IgD-negative memory B cell (primary cell): Measurements from ENCODE around the gene FCMR. TPM values are rescaled to one million over a fixed set of nuclear protein-coding genes. Genes with fewer than 3 reads are reported as not detected.
"Not testable (repeated sequence)": the region's sequence is repeated elsewhere in the genome, so short reads cannot be mapped to it uniquely, and the experiment has no call there.

Experiments used
- H3K27ac Mint-ChIP-seq, 3 donors: one replicate each; pipeline ENCODE4 v1.8.0; 2020 to 2022; ENCODE audit warnings: mild to moderate bottlenecking in 3 of 3, mixed read lengths in 3 of 3, moderate library complexity in 1 of 3
- H3K27me3 Mint-ChIP-seq: one replicate; pipeline ENCODE4 v1.8.0; 2021; ENCODE audit warnings: mixed read lengths
- H3K36me3 Mint-ChIP-seq: one replicate; pipeline ENCODE4 v1.8.0; 2020; ENCODE audit warnings: mild to moderate bottlenecking, mixed read lengths
- H3K4me1 Mint-ChIP-seq, 3 donors: one replicate each; pipeline ENCODE4 v1.8.0; 2020 to 2022; ENCODE audit warnings: mixed read lengths in 3 of 3, mild to moderate bottlenecking in 1 of 3
- H3K4me3 Mint-ChIP-seq, 4 donors: one replicate each; pipeline ENCODE4 v1.8.0; 2020 to 2022; ENCODE audit warnings: mild to moderate bottlenecking in 4 of 4, mixed read lengths in 4 of 4, moderate library complexity in 3 of 4
- H3K9me3 Mint-ChIP-seq, 3 donors: one replicate each; pipeline ENCODE4 v1.8.0; 2020 to 2021; ENCODE audit warnings: mixed read lengths in 3 of 3, mild to moderate bottlenecking in 1 of 3
- polyA plus RNA-seq: library from polyadenylated mRNA; unstranded; fragments of 300-500 nt; fragmentation: Illumina TruSeq; gene quantifications from one replicate; pipeline ENCODE4 v1.2.3, GENCODE V29; 2021

The FCMR gene
- polyA plus RNA-seq, 1 donor from 2014 or later, result 1,091 TPM

- Mint-ChIP-seq H3K4me1 (peaks cover 0 to 2% (median 0%) of the 10 kb centered on the region in 3 donors), H3K36me3 (no peaks in the 10 kb centered on the region), H3K9me3 (no peaks in the 10 kb centered on the region), H3K27me3 (no peaks in the 10 kb centered on the region), H3K4me3 (no peak overlapping the region), H3K27ac (no peak overlapping the region)
Measured at GRCh38 chr1:206939841-206940587, 18.3 kb upstream of the FCMR start.

GRCh38 chr1:206939131-206939530 is 17.4 kb upstream of the FCMR start:
- Mint-ChIP-seq H3K36me3 (no peaks in the 10 kb centered on the region), H3K4me1 (no peaks in the 10 kb centered on the region), H3K27me3 (no peaks in the 10 kb centered on the region), H3K27ac (no peak overlapping the region), H3K9me3 (no peaks in the 10 kb centered on the region), H3K4me3 (peak overlapping the region in 1 of 4 donors; percentile 18)

- Mint-ChIP-seq H3K36me3 (no peaks in the 10 kb centered on the region), H3K4me1 (peaks cover 11 to 12% (median 11%) of the 10 kb centered on the region in 3 donors), H3K27me3 (no peaks in the 10 kb centered on the region), H3K4me3 (no peak overlapping the region), H3K27ac (no peak overlapping the region), H3K9me3 (no peaks in the 10 kb centered on the region)
Measured at GRCh38 chr1:206937425-206937824, 15.7 kb upstream of the FCMR start.

- Mint-ChIP-seq H3K9me3 (no peaks in the 10 kb centered on the region), H3K27me3 (no peaks in the 10 kb centered on the region), H3K4me3 (no peak overlapping the region), H3K4me1 (peaks cover 28 to 30% (median 29%) of the 10 kb centered on the region in 3 donors), H3K27ac (peak overlapping the region in 1 of 3 donors; percentile 25), H3K36me3 (no peaks in the 10 kb centered on the region)
Measured at GRCh38 chr1:206935491-206936067, 13.8 kb upstream of the FCMR start.

- Mint-ChIP-seq H3K4me1 (peaks cover 40 to 44% (median 43%) of the 10 kb centered on the region in 3 donors), H3K9me3 (no peaks in the 10 kb centered on the region), H3K27ac (peak overlapping the region in 1 of 3 donors; percentile 97), H3K36me3 (no peaks in the 10 kb centered on the region), H3K27me3 (no peaks in the 10 kb centered on the region), H3K4me3 (peak overlapping the region in 1 of 4 donors; percentile 46)
Measured at GRCh38 chr1:206933333-206933945, 11.7 kb upstream of the FCMR start.

GRCh38 chr1:206932177-206932576 is 10.4 kb upstream of the FCMR start:
- Mint-ChIP-seq H3K4me1 (peaks cover 43 to 56% (median 51%) of the 10 kb centered on the region in 3 donors), H3K4me3 (peak overlapping the region in 2 of 4 donors; percentile 34 to 95), H3K27ac (peak overlapping the region; percentile 46 to 100 (median 97)), H3K36me3 (no peaks in the 10 kb centered on the region), H3K9me3 (no peaks in the 10 kb centered on the region), H3K27me3 (no peaks in the 10 kb centered on the region)

GRCh38 chr1:206931709-206932108 is 10.0 kb upstream of the FCMR start:
- Mint-ChIP-seq H3K9me3 (no peaks in the 10 kb centered on the region), H3K4me1 (peaks cover 43 to 59% (median 52%) of the 10 kb centered on the region in 3 donors), H3K36me3 (no peaks in the 10 kb centered on the region), H3K27ac (peak overlapping the region; percentile 97 to 100 (median 97)), H3K27me3 (no peaks in the 10 kb centered on the region), H3K4me3 (peak overlapping the region in 3 of 4 donors; percentile 34 to 95 (median 78))

GRCh38 chr1:206930210-206930798 is 8.6 kb upstream of the FCMR start:
- peak overlapping the region; percentile 67 to 95 (median 84) for H3K4me3 Mint-ChIP-seq
- peaks cover 43 to 67% (median 58%) of the 10 kb centered on the region in 3 donors for H3K4me1 Mint-ChIP-seq
- H3K9me3 Mint-ChIP-seq, result no peaks in the 10 kb centered on the region
- H3K27ac Mint-ChIP-seq, result peak overlapping the region; percentile 97 to 100 (median 97)
- H3K36me3 Mint-ChIP-seq, result no peaks in the 10 kb centered on the region
- no peaks in the 10 kb centered on the region for H3K27me3 Mint-ChIP-seq

- Mint-ChIP-seq H3K36me3 (no peaks in the 10 kb centered on the region), H3K9me3 (no peaks in the 10 kb centered on the region), H3K27ac (peak overlapping the region; percentile 97 to 100 (median 97)), H3K4me1 (peaks cover 43 to 67% (median 58%) of the 10 kb centered on the region in 3 donors), H3K4me3 (peak overlapping the region in 3 of 4 donors; percentile 78 to 95 (median 90)), H3K27me3 (no peaks in the 10 kb centered on the region)
Measured at GRCh38 chr1:206929524-206929923, 7.8 kb upstream of the FCMR start.

GRCh38 chr1:206926286-206926685 is 4.5 kb upstream of the FCMR start:
- no peaks in the 10 kb centered on the region for H3K36me3 Mint-ChIP-seq
- no peaks in the 10 kb centered on the region for H3K9me3 Mint-ChIP-seq
- peaks cover 21 to 52% (median 43%) of the 10 kb centered on the region in 3 donors for H3K4me1 Mint-ChIP-seq
- peak overlapping the region in 1 of 3 donors; percentile 71 for H3K27ac Mint-ChIP-seq
- H3K4me3 Mint-ChIP-seq, result peak overlapping the region in 1 of 4 donors; percentile 30
- no peaks in the 10 kb centered on the region for H3K27me3 Mint-ChIP-seq

- Mint-ChIP-seq H3K4me3 (no peak overlapping the region), H3K9me3 (no peaks in the 10 kb centered on the region), H3K27me3 (no peaks in the 10 kb centered on the region), H3K36me3 (peaks cover 3% of the 10 kb centered on the region), H3K4me1 (peaks cover 10 to 43% (median 32%) of the 10 kb centered on the region in 3 donors), H3K27ac (no peak overlapping the region)
Measured at GRCh38 chr1:206925106-206925736, 3.5 kb upstream of the FCMR start.

GRCh38 chr1:206924592-206925105 is 2.9 kb upstream of the FCMR start:
- Mint-ChIP-seq H3K9me3 (no peaks in the 10 kb centered on the region), H3K4me3 (no peak overlapping the region), H3K4me1 (peaks cover 7 to 40% (median 27%) of the 10 kb centered on the region in 3 donors), H3K36me3 (peaks cover 6% of the 10 kb centered on the region), H3K27ac (no peak overlapping the region), H3K27me3 (no peaks in the 10 kb centered on the region)

- not testable (repeated sequence) for H3K36me3 Mint-ChIP-seq, H3K4me3 Mint-ChIP-seq, H3K9me3 Mint-ChIP-seq, H3K27ac Mint-ChIP-seq, H3K27me3 Mint-ChIP-seq
- H3K4me1 Mint-ChIP-seq, result peaks cover 3 to 38% (median 24%) of the 10 kb centered on the region in 3 donors
Measured at GRCh38 chr1:206923961-206924557, 2.3 kb upstream of the FCMR start.
